ENCODE measurements around the gene HLA-DOB. TPM values are rescaled to one million over a fixed set of nuclear protein-coding genes. Genes with fewer than 3 reads are reported as not detected.

The HLA-DOB gene
- total RNA-seq, result 3.1 and 3.6 TPM in 2 replicates

DNA sequence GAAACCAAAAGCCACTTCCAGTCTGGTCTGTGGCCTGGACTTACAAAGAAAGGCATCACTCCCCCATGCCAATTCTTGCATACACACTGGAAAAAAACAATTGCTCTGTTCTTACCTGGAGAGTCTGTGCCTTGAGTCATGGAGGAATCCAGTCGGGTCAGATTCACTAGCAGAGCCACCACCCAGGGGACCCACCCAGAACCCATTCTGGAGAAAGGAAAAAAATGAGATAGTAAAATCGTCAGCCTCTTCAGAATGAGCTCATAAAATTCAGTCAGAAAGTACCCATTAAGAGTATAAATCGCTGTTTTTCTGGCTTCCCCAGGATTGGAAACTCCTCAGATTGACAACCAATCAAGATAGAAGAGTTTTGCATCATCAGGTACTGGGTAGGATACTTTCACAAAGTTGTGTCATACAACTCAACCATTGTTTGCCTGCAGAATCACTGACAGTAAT lies at the start of gene HLA-DOB:
HLA-DOB (minus strand) TSS at position 257 of the 459 bp plus-strand sequence; CDS start at position 206, 51 bp downstream.
- no peaks in the 10 kb centered on the region for H3K9me3 Mint-ChIP-seq
- no peak within 1 kb of the TSS for H3K27ac Mint-ChIP-seq
- H3K36me3 Mint-ChIP-seq (ENCODE audit: low read depth), result peaks cover 12% of the 10 kb centered on the region
- intact Hi-C loops (cut with micrococcal nuclease), result loop anchor here (10.0 kb wide), 1 partner anchor 48 kb away; no protein-coding TSS in a partner anchor
- H3K27me3 Mint-ChIP-seq (ENCODE audit: low read depth), result no peaks in the 10 kb centered on the region
- H3K4me1 Mint-ChIP-seq (ENCODE audit: low read depth), result peaks cover 6% of the 10 kb centered on the region
- DNase-seq (ENCODE audit: low spot score), result no peak
- H3K4me3 Mint-ChIP-seq (ENCODE audit: low read depth), result no peak within 1 kb of the TSS

DNA sequence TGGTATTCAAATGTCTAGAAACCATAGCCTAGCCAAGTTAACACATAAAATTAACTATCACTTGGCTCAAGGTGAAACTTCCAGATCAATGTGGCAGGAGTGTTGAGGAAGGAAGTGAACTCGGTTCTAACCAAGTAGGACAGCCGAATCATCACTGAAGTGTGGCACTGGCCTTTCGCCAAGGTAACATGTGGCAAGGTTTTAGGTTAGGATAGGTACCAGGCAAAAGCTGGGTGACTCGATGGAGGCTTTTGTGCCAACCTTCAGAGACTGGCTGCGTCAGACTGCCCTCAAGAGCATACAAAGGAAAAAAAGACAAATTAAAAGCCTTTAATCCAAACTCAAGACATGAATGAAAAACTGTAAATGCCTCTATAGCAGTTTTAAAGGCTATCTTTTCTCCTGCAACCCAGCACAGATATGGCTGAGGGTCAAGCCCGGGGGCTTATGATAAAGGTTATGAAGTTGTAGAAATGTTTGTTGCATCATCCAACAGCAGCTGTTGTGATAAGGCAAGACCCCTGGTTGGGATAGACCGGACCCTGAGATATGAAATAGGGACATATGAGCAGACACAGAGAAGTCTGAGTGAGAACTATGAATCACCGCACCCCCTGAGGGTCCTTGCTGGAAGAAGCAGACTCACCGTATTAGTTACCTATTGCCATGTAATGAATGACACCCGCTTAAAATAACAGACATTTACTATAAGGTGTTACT lies 49.1 kb upstream of the HLA-DOB start:
- Mint-ChIP-seq H3K4me1 (ENCODE audit: low read depth) (peaks cover 40% of the 10 kb centered on the region), H3K4me3 (ENCODE audit: low read depth) (no peak overlapping the region), H3K9me3 (no peaks in the 10 kb centered on the region), H3K27me3 (ENCODE audit: low read depth) (no peaks in the 10 kb centered on the region), H3K36me3 (ENCODE audit: low read depth) (peaks cover 37% of the 10 kb centered on the region), H3K27ac (peak overlapping the region; percentile 62)
- intact Hi-C loops (cut with micrococcal nuclease), result loop anchor here (10.0 kb wide), 1 partner anchor 51 kb away; the partner anchor contains the start of gene HLA-DOB
- DNase-seq (ENCODE audit: low spot score), result no peak

DNA sequence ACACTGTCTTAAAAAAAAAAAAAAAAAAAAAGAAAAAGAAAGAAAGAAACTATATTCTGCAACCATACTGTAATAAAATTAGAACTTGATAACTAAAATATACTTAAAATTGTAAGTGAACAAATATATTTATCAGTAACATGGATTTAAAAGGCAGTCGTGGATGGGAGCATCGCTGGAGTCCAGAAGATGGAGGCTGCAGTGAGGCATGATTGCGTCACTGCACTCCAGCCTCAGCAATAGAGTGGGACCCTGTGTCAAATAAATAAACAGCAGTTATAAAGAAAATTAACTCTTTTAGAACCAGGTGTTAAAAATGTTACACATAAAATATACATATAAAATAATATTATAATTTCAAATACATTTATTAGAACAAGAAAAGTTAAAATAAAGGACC lies 45.9 kb upstream of the HLA-DOB start:
- Mint-ChIP-seq H3K4me1 (ENCODE audit: low read depth) (peaks cover 55% of the 10 kb centered on the region), H3K27ac (no peak overlapping the region), H3K9me3 (no peaks in the 10 kb centered on the region), H3K4me3 (ENCODE audit: low read depth) (no peak overlapping the region), H3K36me3 (ENCODE audit: low read depth) (peaks cover 66% of the 10 kb centered on the region), H3K27me3 (ENCODE audit: low read depth) (no peaks in the 10 kb centered on the region)
- no peak for DNase-seq (ENCODE audit: low spot score)
- intact Hi-C loops (cut with micrococcal nuclease), result loop anchor here (10.0 kb wide), 1 partner anchor 48 kb away; the partner anchor contains the start of gene HLA-DOB

DNA sequence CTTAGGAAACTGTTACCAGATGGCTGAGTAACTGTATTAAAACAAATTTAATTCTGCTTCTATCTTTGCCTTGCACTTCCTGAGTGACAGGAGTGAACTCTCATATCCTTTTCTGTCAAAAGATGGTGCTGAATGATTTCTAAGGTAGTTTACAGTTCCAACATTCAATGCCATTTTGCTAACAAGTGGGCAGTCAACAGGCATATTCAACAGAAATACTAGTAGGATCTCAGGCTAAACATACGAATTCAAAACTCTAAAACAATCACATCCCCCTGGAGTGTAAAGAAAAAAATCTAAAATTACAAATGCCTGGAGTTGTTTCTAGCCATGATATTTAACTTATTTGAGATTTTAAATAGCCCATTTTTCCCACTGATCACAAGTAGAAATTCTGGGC lies 43.9 kb upstream of the HLA-DOB start:
- no peaks in the 10 kb centered on the region for H3K27me3 Mint-ChIP-seq (ENCODE audit: low read depth)
- peak overlapping the region; percentile 60 for H3K27ac Mint-ChIP-seq
- no peak overlapping the region for H3K4me3 Mint-ChIP-seq (ENCODE audit: low read depth)
- intact Hi-C loops (cut with micrococcal nuclease), result loop anchor here (10.0 kb wide), 1 partner anchor 46 kb away; the partner anchor contains the start of gene HLA-DOB
- peaks cover 84% of the 10 kb centered on the region for H3K36me3 Mint-ChIP-seq (ENCODE audit: low read depth)
- no peak for DNase-seq (ENCODE audit: low spot score)
- peaks cover 53% of the 10 kb centered on the region for H3K4me1 Mint-ChIP-seq (ENCODE audit: low read depth)
- H3K9me3 Mint-ChIP-seq, result no peaks in the 10 kb centered on the region

DNA sequence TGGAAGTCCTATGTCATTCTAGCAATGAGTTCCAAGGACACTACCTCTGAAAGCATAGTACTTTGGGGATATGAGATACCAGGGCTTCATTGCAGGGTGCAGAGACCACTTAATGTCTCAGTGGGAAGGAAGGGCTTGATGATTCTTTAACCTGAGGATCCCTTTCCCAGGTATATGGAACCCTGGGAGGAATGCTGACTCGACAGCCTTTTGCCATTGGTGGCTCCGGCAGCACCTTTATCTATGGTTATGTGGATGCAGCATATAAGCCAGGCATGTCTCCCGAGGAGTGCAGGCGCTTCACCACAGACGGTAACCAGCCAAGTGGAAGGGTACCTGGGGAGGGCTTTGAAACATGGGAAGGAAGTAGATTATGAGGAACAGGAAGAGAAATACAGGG lies 41.4 kb upstream of the HLA-DOB start:
- H3K27me3 Mint-ChIP-seq (ENCODE audit: low read depth), result no peaks in the 10 kb centered on the region
- H3K4me1 Mint-ChIP-seq (ENCODE audit: low read depth), result peaks cover 51% of the 10 kb centered on the region
- no peak for DNase-seq (ENCODE audit: low spot score)
- H3K4me3 Mint-ChIP-seq (ENCODE audit: low read depth), result no peak overlapping the region
- peaks cover 81% of the 10 kb centered on the region for H3K36me3 Mint-ChIP-seq (ENCODE audit: low read depth)
- no peaks in the 10 kb centered on the region for H3K9me3 Mint-ChIP-seq
- intact Hi-C loops (cut with micrococcal nuclease), result loop anchor here (10.0 kb wide), 1 partner anchor 457 kb away; the partner anchor contains the start of genes TAPBP and ZBTB22
- H3K27ac Mint-ChIP-seq, result peak overlapping the region; percentile 64

DNA sequence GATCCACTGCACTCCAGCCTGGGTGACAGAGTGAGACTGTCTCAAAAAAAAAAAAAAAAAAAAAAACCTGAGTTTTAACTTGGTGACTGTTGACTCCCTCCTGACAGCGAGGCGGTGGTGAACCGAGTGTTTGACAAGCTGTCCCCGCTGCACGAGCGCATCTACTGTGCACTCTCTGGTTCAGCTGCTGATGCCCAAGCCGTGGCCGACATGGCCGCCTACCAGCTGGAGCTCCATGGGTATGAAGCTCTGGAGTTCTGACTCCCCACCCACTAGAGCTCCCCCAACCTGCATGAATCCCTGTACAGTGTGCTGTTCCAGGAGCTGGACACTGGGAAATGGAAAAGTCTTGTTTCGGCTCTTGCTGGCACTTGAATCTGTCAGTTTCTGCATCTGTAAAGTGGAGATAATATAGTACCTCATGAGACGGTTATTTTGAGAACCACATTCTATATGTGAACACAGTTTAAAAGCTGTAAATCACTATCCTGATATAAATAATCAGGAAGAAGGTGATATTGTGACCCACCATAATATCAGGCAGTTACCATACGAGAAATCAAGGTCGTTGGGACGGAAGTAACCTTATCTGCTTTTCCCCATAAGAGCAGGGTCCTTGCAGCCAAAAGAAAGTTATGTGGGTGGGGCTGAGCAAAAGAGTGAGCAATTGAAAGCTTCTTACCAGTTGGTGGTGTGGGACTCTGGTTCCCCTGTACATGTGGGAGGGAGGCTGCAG lies 40.5 kb upstream of the HLA-DOB start:
- peak overlapping the region; percentile 47 for H3K4me3 Mint-ChIP-seq (ENCODE audit: low read depth)
- H3K36me3 Mint-ChIP-seq (ENCODE audit: low read depth), result peaks cover 80% of the 10 kb centered on the region
- no peaks in the 10 kb centered on the region for H3K27me3 Mint-ChIP-seq (ENCODE audit: low read depth)
- peak overlapping the region; percentile 55 for H3K27ac Mint-ChIP-seq
- DNase-seq (ENCODE audit: low spot score), result no peak
- H3K9me3 Mint-ChIP-seq, result no peaks in the 10 kb centered on the region
- peaks cover 51% of the 10 kb centered on the region for H3K4me1 Mint-ChIP-seq (ENCODE audit: low read depth)
- intact Hi-C loops (cut with micrococcal nuclease), result loop anchor here (10.0 kb wide), 1 partner anchor 457 kb away; the partner anchor contains the start of genes TAPBP and ZBTB22

DNA sequence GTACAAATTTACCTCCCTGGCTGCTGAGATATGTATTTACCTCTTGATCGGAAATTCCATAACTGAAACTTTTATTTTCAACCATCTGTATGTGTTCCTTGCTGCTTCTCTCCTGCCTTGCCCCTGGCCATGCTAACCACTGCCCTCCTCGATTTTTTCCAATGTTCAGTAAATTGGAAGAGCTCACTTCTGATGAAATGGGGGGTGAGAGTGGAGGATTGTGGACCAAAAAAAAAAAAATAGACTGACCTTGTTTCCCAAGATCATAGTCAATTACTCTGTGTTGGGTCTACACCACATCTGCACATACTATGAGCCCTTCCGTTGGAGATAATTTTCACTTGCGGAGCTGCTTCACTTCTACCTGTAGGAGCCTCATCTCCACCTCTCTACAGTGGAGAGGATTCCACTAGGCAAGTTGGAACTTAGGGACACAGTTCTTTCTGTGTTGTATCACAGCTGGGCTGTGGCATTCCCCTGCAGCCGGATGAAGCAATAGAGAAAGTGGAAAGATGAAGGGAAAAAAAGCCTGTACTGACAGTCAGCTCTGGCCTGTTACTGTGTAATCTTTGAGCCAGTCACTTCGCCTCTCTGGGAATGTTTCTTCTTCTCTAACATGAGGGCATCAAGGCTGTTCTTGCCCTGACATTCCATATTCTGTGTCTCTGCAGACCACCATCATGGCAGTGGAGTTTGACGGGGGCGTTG lies 38.8 kb upstream of the HLA-DOB start:
- intact Hi-C loops (cut with micrococcal nuclease), result loop anchor here (10.0 kb wide), 1 partner anchor 459 kb away; the partner anchor contains the start of genes TAPBP and ZBTB22
- Mint-ChIP-seq H3K4me1 (ENCODE audit: low read depth) (peaks cover 59% of the 10 kb centered on the region), H3K27me3 (ENCODE audit: low read depth) (no peaks in the 10 kb centered on the region), H3K36me3 (ENCODE audit: low read depth) (peaks cover 81% of the 10 kb centered on the region), H3K9me3 (no peaks in the 10 kb centered on the region), H3K27ac (peak overlapping the region; percentile 97), H3K4me3 (ENCODE audit: low read depth) (peak overlapping the region; percentile 99)
- no peak for DNase-seq (ENCODE audit: low spot score)

DNA sequence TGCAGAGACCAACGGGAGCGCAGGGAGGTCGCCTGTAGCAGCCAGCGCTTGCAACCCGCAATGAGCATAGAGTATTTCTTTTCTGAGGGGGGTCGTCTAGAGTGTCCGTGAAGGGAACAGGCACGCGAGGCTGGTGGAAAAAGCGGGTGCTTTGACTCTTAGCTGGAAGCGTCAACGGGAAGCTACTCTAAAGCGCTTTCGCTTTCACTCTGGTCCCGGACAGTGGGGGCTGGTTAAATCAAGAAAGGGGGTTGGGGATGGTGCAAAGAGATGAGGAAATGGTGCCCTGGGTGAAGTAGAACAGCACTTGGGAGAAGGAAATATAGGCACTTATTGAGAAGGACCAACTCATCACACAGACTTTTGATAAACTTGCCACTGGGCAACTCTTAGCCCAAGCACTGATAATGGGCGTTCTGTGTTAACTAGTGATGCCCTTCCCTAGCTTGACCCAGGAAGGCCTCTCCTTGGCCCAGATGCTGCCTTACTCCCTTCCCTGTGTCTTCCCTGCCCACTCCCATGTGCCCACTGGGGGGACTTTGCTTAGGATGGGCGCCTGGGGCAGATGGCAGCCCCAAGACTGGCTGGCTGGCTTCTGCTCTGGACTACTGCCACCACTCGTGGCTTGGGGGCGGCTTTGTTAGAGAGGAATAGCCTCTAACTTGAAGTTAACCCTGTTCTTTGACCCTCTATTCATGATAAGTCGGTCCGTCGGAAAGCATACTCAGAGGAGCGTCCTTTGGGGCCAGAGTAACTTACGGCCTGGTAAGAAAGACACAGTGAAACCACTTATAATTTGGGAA lies 37.8 kb upstream of the HLA-DOB start:
- peak; percentile 63 for DNase-seq (ENCODE audit: low spot score)
- Mint-ChIP-seq H3K36me3 (ENCODE audit: low read depth) (peaks cover 82% of the 10 kb centered on the region), H3K9me3 (no peaks in the 10 kb centered on the region), H3K27me3 (ENCODE audit: low read depth) (no peaks in the 10 kb centered on the region), H3K27ac (peak overlapping the region; percentile 97), H3K4me1 (ENCODE audit: low read depth) (peaks cover 63% of the 10 kb centered on the region), H3K4me3 (ENCODE audit: low read depth) (peak overlapping the region; percentile 99)
- intact Hi-C loops (cut with micrococcal nuclease), result loop anchor here (1.0 to 10.0 kb wide), 2 partner anchors 16 to 460 kb away; partner anchors contain the start of genes TAP2, TAPBP and ZBTB22

DNA sequence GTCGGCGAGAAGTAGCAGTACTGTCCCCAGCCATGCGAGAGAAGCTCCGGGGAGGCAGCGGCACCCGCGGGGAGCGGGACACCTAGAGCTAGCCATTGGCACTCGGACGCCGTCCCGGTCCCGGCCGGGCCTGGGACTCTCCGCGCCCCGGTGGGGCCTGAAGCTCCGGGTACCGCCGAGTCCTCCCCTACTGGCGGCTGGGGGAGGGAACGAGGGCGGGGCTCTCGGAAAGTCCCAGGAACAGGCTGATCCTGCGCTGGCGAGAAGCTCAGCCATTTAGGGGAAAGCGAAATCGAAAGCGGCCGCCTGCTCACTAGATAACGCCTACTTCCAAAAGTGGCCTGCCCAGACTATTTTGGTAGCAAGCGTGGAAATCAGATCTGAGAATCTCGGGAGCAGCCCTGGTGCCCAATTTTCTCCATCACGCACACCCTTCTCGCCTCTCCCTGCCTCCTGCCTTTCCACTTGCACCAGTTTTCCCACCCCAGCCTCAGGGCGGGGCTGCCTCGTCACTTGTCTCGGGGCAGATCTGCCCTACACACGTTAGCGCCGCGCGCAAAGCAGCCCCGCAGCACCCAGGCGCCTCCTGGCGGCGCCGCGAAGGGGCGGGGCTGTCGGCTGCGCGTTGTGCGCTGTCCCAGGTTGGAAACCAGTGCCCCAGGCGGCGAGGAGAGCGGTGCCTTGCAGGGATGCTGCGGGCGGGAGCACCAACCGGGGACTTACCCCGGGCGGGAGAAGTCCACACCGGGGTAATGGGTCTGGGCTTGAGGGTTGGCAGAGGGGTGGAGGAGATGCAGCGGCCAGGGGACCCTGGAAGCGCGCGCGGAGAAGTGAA lies 37.0 kb upstream of the HLA-DOB start, which contains the start of the genes PSMB9 and TAP1:
PSMB9 (plus strand) TSS at position 652 of the 835 bp plus-strand sequence; CDS start at position 690, 38 bp downstream.
TAP1 (minus strand) TSS at position 164 of the 835 bp plus-strand sequence; CDS start at position 96, 68 bp downstream.
- H3K4me1 Mint-ChIP-seq (ENCODE audit: low read depth), result peaks cover 63% of the 10 kb centered on the region
- peaks cover 81% of the 10 kb centered on the region for H3K36me3 Mint-ChIP-seq (ENCODE audit: low read depth)
- H3K9me3 Mint-ChIP-seq, result no peaks in the 10 kb centered on the region
- peak within 1 kb of the TSS; percentile 99 for H3K4me3 Mint-ChIP-seq (ENCODE audit: low read depth)
- peak within 1 kb of the TSS; percentile 97 for H3K27ac Mint-ChIP-seq
- peak; percentile 93 for DNase-seq (ENCODE audit: low spot score)
- H3K27me3 Mint-ChIP-seq (ENCODE audit: low read depth), result no peaks in the 10 kb centered on the region
- intact Hi-C loops (cut with micrococcal nuclease), result loop anchor here (1.0 to 10.0 kb wide), 3 partner anchors 9 to 461 kb away; partner anchors contain the start of genes PSMB8, TAP2, TAPBP and ZBTB22

DNA sequence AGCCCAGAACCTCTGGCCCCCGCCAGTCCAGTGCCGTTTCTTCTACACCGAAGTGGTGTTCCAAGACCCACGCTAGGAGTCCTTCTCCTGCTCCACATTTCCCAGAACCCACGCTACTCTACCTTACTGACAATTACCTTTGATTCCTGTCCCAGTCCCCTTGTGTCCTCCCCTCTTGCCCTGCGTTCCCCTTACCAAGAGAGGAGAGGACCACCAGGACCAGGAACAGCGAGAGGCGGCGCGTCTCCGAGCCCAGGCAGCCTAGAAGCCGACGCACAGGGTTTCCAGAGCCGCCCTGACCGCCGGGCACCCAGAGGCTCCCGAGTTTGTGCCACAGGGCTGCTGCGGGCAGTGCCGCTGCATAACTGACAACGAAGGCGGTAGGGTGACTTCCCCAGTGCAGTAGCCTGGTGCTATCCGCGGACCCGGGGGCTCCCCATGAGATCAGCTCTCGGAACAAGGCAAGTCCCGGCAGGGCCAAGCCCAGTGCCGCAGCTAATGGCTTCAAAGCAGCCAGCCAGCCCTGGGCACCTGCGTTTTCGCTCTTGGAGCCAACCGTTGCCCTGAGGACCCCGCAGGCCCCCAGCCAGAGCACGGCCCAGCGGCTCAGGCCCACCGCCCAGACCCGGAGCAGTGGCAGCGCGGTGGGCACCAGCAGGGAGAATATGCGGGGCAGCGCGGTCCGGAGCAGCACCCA lies 36.2 kb upstream of the HLA-DOB start:
- H3K4me3 Mint-ChIP-seq (ENCODE audit: low read depth), result peak overlapping the region; percentile 99
- no peaks in the 10 kb centered on the region for H3K9me3 Mint-ChIP-seq
- peaks cover 63% of the 10 kb centered on the region for H3K4me1 Mint-ChIP-seq (ENCODE audit: low read depth)
- DNase-seq (ENCODE audit: low spot score), result peak; percentile 40
- intact Hi-C loops (cut with micrococcal nuclease), result loop anchor here (1.0 to 10.0 kb wide), 2 partner anchors 9 to 462 kb away; partner anchors contain the start of genes PSMB8, TAPBP and ZBTB22
- H3K27me3 Mint-ChIP-seq (ENCODE audit: low read depth), result no peaks in the 10 kb centered on the region
- H3K27ac Mint-ChIP-seq, result peak overlapping the region; percentile 84
- H3K36me3 Mint-ChIP-seq (ENCODE audit: low read depth), result peaks cover 81% of the 10 kb centered on the region
